HG02973 (cell line): ENCODE data around the gene UBE2G2.

Source experiments
- ATAC-seq: cut with Tn5 transposase; IDR thresholded peaks from one replicate; pipeline ENCODE4 v1.9.1; 2021; ENCODE audit warnings: moderate library complexity; ENCODE audit not compliant: unreplicated experiment

Gene UBE2G2

GRCh38 chr21:44816761-44817505, 15.3 kb upstream of the UBE2G2 start:
- peak; percentile 3 for ATAC-seq

- no peak for ATAC-seq
Measured at GRCh38 chr21:44815852-44816628, 14.4 kb upstream of the UBE2G2 start.

- no peak for ATAC-seq
Measured at GRCh38 chr21:44815225-44815624, 13.6 kb upstream of the UBE2G2 start.

GRCh38 chr21:44814498-44815023, 12.9 kb upstream of the UBE2G2 start:
- no peak for ATAC-seq

DNA sequence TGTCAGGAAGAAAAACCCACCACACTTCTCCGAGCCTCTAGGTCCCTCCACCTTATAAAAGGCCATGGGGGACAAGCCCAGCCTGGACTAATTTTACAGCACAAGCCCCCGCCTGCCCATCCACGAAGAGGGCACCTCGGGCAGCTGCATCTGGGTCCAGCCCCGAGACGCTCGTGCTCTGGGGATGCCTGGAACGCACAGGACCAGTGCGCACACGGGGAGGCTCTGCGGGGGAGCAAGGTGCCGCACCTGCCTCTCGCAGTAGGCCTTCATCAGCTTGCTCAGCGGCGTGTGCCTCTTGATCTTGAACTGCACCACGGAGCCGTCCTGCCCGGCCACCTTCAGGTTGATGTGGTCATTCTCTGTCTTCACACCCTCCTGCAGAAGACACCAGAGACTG, 12.1 kb upstream of the UBE2G2 start:
- no peak for ATAC-seq

DNA sequence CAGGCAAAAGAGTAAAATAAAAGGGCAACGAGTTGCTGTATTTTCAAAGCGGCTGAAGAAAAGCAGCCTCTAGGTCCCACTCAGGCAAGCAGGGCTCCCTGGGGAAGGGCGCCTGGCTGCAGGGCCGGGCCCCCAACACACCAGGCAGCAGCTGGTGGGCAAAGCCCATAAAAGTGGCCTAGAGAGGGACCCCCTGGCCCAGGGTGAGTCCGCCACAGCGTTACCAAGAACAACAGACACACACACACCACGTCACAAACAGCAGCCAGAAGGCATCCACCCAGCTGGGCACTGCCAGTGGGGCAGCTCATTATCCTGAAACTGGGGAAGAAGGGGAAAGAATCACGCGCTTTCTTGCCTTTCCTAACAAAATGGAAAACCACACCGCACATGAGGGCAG, 11.5 kb upstream of the UBE2G2 start:
- no peak for ATAC-seq

DNA sequence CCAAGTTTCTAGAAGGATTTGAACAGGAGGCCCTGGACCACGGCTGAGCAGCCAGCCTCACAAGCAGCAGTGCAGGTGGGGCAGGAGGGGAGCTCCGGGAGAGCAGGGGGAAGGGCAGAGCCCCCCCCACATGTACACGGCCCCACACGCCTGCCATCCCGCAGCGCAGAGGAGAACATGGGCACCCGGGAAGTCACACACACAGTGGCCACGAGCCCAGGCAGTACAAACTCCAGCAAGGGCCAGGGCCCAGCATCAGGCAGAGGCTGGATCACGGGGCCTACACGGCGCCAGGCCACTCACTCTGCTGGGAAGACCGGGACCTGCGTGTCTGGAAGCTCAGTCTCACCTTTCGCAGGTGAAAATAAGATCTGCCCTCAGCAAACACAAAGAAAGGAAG, 11.0 kb upstream of the UBE2G2 start:
- no peak for ATAC-seq

- no peak for ATAC-seq
Measured at GRCh38 chr21:44810779-44811178, 9.2 kb upstream of the UBE2G2 start.

GRCh38 chr21:44805859-44806258, 4.2 kb upstream of the UBE2G2 start:
- ATAC-seq: no peak

DNA sequence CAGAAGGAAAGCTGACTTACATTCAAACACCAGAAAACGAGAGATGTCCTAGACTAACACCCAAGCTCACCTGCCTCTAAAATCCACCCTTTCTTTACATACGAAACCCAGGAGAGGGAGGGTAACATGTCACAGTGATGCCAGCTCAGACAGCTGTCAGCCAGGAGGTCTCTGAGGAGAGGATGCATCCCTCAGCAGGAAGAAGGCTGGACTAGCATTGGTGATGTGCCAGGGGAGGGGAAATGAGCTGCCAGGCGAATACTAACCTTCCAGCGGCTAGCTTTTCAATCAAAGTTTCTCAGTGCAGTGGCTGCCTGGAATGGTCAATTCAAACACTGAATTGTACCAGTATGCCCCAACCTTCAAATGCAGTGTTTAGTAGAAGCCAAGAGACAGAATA, 3.6 kb upstream of the UBE2G2 start:
- ATAC-seq: no peak

- ATAC-seq: no peak
Measured at GRCh38 chr21:44804762-44805161, 3.1 kb upstream of the UBE2G2 start.

- ATAC-seq: no peak
Measured at GRCh38 chr21:44803651-44804050, 2.0 kb upstream of the UBE2G2 start.

- peak; percentile 20 for ATAC-seq
Measured at GRCh38 chr21:44802396-44803153, 955 bp upstream of the UBE2G2 start.

- ATAC-seq: no peak
Measured at GRCh38 chr21:44800971-44801467, 601 bp downstream of the UBE2G2 start.

DNA sequence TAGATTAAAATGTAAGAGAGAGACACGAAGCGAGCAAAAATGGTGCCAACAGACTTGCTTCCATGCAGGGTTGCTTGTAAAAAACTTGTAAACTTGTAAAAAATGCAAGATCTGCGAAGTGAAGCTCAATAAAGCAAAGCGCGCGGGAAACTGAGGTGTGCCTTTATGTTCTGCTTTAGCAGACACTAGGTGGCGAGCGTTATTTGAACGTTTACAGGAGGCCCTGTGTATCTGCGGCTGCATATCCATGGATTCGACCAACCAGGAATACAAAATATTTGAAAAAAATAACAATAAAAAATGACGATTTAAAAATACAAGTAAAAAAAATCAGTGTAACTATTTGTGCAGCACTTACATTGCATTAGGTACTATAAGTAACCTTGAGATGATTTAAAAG, 1.5 kb downstream of the UBE2G2 start:
- ATAC-seq: no peak

DNA sequence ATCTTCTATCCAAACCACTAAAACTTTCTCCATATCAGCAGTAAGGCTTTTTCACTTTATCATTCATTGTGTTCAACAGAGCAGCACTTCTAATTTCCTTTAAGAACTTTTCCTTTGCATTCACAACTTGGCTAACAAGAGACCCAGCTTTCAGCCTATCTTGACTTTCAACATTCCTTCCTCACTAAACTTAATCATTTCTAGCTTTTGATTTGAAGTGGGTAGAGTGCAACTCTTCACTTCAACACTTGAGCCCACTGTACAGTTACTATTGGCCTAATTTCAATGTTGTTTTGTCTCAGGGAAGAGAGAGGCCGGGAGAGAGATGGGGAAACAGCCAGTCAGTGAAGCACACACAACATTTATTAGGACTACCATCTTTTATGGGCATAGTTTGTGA, 2.0 kb downstream of the UBE2G2 start:
- ATAC-seq: no peak

- ATAC-seq: no peak
Measured at GRCh38 chr21:44797775-44798174, 3.8 kb downstream of the UBE2G2 start.

GRCh38 chr21:44795342-44795741, 6.3 kb downstream of the UBE2G2 start:
- ATAC-seq: no peak

- ATAC-seq: no peak
Measured at GRCh38 chr21:44793592-44794374, 7.8 kb downstream of the UBE2G2 start.
